Ovary (tissue), 3 donors: ENCODE data around the gene P4HA3.

Experiments
- POLR2A ChIP-seq: fragments of 450-650 bp; IDR thresholded peaks from one replicate; pipeline ENCODE4 v1.6.1; 2017; ENCODE audit warnings: antibody characterized with exemption, mild to moderate bottlenecking, moderate library complexity
- TF ChIP-seq, protein P1 (sequence below), 3 donors: fragments of 450-650 bp in 2 of 3; fragments of 200-600 bp in 1 of 3; IDR thresholded peaks; one replicate each; pipeline versions ENCODE4 v1.5.1 to v1.8.0; 2016 to 2022; ENCODE audit warnings: antibody characterized with exemption in 3 of 3, mild to moderate bottlenecking in 1 of 3
- donor health status: DM: no; HTN: no; CAD: no.

DNA sequence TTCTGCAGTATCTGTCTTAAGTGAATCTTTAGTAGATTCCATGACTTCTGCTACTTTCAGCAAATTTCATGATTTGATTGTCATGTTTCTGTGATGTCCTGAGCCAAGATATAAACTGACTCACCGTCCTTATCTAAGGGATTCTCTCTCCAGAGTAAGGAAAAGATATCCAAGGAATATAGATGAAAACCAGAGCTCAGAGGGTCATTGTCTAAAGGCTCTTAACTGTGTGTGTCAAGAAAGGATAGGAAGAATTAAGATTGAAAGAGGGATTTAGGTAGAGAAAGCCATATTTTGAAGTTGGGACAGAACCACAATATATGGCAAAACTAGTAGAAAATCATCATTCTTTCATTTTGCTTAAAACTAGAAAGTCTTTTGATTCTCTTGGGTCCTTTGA is 89.6 kb downstream of the P4HA3 start:
- TF ChIP-seq, protein P1, sequence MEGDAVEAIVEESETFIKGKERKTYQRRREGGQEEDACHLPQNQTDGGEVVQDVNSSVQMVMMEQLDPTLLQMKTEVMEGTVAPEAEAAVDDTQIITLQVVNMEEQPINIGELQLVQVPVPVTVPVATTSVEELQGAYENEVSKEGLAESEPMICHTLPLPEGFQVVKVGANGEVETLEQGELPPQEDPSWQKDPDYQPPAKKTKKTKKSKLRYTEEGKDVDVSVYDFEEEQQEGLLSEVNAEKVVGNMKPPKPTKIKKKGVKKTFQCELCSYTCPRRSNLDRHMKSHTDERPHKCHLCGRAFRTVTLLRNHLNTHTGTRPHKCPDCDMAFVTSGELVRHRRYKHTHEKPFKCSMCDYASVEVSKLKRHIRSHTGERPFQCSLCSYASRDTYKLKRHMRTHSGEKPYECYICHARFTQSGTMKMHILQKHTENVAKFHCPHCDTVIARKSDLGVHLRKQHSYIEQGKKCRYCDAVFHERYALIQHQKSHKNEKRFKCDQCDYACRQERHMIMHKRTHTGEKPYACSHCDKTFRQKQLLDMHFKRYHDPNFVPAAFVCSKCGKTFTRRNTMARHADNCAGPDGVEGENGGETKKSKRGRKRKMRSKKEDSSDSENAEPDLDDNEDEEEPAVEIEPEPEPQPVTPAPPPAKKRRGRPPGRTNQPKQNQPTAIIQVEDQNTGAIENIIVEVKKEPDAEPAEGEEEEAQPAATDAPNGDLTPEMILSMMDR (IDR thresholded peaks at IDR 0.05), result no peak
- TF ChIP-seq POLR2A, result no peak
